Left ventricle myocardium superior (tissue), 1 donor: ENCODE data around the gene LRP2. TPM values are rescaled to one million over a fixed set of nuclear protein-coding genes. Genes with fewer than 3 reads are reported as not detected.
"Not testable (repeated sequence)": the region's sequence is repeated elsewhere in the genome, so short reads cannot be mapped to it uniquely, and the experiment has no call there.

ENCODE experiments used
- ATAC-seq: fragments of 200-7000 bp; cut with Tn5 transposase; one replicate; pipeline ENCODE4 v1.9.1; 2020; ENCODE audit warnings: mild to moderate bottlenecking, moderate library complexity
- DNase-seq: peaks from one replicate; pipeline ENCODE4 v3.0.0-alpha.2; 2020
- intact Hi-C: fragments of 100-400 bp; cut with micrococcal nuclease; formaldehyde crosslinking; loops from one replicate; pipeline ENCODE4 v1.11.0; 2022
- total RNA-seq: library from RNA; stranded (reverse); fragmentation: NEBNext Ultra II Directional; extraction: Animal tissue kit (Norgen Biotek cat#: 25700); gene quantifications from one replicate; pipeline ENCODE4 v1.2.1, GENCODE V29; 2021
- donor health status: DM: no; HTN: yes; CAD: no; lungs with severe emphysema.

Gene LRP2
- total RNA-seq, 1 donor from 2014 or later: 2.0 TPM

DNA sequence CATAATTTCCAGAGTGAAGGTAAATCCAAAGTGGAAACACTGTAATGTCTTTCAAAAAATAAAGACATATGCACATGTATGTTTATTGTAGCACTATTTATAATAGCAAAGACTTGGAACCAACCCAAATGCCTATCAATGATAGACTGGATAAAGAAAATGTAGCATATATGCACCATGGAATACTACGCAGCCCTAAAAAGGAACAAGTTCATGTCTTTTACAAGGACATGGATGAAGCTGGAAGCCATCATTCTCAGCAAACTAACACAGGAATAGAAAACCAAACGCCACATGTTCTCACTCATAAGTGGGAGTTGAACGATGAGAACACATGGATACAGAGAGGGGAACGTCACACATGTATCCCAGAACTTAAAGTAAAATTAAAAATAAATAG, 57.6 kb downstream of the LRP2 start:
- intact Hi-C loops, ATAC-seq, DNase-seq: not testable (repeated sequence)

DNA sequence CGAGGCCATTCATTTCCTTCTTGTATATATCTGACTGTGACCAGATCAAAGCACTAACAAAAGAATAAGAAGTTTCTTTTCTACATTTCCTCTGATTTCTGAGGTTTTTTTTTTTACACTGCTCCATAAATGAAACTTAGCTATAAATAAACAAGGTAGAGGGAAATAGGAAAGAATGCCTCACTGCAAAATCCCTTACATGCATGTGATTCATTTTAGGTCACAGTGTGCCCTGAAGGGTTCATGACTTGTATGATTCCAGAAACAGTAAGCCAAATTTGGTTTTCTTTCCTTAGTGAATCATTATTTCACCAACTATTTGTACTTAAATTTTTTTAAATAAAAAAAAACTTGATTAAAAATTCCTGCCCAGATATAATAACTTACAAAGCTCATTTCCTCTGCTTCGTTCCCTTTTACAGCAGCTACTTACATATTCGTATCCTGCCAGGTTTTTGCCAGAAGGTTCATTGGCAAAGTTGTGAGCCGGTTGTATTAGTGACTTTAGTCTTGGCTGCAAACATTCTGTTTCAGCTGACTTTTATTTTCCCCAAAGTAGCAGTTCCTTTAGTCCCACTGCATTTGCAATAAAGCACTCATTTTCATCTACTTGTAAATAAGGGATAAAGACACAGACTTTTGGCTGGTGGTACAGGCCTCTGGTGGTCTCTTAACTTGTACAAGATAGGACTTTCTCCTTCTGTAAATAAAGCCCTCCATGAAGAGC, 58.6 kb downstream of the LRP2 start:
- intact Hi-C loops: no loop called here
- no peak for ATAC-seq
- no peak for DNase-seq

DNA sequence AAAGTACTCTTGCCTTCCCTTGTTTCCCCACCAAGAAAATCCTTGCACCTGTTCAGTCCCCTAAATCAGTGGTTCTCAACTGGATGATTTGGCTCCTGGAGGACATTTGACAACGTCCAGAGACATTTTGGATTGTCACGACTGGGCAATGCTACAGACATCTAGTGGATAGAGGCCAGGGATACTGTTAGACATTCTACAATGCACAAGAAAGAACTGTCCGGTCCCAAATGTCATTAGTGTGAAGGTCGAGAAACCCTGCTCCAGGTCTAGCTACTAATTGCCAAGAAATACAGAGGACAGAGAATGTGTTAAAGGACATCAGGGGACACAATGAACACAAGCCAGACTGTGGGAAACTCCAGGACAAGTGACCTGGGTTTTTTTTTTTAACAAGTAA, 60.0 kb downstream of the LRP2 start:
- peak; percentile 47 for ATAC-seq
- intact Hi-C loops: no loop called here
- DNase-seq: no peak

DNA sequence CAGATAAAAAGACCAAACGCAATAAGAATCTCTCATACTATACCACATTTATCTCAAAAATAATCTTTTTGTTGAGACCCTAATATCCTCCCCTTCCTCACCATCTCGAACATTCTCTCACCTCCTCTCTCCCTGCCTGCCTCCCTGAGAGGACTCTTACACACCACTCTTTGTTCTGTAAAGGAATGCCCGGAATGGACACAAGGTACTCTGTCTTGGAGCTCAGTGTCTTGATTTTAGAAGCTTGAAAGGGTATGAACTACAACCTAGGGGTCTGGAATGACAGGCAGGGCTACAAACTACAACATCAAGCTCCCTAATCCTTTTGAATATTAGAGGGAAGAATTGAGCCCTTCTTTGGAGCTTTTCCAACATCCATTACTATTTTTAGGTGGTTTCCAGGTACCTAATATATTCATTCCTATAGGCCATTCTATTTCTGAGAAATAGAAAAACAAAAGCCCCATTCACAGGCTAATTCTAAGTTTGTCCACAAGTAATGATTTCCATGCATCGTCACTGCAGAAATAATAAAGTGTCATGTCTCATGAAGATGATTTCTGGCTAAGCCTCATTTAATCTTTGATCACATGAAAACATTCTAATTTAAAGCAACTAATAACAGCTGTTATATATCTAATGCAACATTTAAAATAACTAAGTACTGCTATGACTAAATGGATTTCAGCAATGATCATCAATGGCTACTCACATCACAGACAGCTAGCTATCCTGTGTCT, 60.6 kb downstream of the LRP2 start:
- intact Hi-C loops: no loop called here
- ATAC-seq (no peak), DNase-seq (no peak)

DNA sequence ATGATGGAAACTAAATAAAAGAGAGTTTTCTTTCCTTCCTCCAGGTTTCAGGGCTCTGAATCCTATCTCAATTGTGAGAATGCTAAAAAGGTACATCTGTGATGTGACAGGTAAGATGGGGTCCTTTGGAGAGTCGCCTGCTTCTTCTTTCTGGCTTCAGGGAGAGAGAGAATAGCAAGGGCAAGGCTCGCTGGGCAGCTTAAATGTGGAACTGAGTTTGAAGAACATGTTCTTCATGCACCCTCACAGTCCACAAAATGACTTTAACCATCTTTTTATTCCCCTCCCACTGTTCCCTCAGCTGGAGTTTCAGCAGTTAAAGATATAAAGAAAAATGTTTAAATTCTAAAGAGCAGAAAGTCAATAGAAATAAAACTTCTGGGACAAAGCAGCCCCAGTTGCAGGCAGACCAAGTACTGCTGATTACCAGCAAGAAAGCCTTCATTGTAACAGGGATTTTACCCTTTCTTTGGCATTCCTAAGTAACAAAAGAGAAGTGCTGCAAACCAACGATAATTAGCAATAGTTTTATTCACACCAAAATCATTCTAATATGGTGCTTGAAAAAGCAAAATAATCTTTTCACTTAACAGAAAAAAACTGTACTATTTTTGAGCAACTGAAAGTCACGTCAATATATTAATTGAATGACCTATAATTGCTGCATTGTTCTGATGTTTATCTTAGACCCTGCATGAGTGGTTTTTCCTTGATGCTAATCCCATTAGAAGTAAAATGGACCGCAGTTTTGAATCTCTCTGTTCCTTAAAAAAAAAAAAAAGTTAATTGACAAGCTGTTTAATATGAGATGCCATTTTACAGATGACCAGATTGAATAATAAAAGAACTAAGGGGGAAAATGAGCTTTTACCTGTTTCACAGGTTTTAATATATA, 61.5 kb downstream of the LRP2 start:
- intact Hi-C loops: no loop called here
- DNase-seq: no peak

DNA sequence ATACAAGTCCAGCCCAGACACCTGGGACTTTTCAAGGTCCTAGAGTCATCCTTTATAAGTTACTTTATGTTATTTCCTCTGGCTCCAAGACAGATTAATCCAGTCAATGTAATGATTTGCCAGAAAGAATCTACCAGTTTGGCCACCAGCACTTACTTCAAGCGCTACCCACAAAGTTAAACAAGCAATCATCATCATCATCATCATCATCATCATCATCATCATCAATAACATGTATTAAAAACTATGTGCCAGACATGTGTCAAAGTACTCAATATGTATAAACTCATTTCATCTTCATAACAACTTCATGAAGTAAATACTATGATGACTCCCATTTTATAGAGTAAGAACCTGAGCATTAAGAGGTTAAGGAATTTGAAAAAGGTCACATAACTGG, 64.3 kb downstream of the LRP2 start:
- intact Hi-C loops: no loop called here
- no peak for ATAC-seq
- DNase-seq: no peak

More for the DNA sequence above, 61.5 kb downstream of the LRP2 start:
- ATAC-seq: no peak

DNA sequence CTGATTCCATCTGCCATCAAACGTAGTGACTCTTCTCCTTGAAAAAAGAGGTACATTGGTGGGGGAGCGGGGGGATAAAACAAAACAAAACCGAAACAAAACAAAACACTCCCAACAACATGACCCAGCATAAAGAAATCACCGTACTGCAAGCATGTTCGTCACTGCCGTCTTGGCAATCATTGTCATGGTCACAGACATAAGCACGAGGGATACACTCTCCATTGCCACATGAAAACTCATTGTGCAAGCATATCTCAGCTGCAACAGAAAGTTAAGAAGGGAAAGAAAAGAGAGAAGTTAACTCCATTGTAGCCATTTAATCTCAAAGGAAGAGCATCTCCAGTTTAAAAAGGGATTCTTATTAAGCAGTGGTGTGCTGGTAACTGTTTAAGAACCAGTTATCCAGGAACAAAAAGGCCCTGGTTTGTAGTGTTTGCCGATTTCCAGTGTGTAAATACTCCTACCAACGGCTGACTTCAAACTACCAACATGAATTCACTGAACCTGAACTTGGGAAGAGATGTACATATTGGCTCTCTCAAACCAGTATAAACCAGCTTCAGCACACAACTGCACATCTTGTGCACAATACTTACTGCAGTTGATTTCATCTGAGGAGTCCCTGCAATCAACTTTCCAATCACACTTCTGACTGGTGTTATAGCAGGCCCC, 68.2 kb downstream of the LRP2 start:
- DNase-seq: no peak
- no peak for ATAC-seq
- intact Hi-C loops: no loop called here

DNA sequence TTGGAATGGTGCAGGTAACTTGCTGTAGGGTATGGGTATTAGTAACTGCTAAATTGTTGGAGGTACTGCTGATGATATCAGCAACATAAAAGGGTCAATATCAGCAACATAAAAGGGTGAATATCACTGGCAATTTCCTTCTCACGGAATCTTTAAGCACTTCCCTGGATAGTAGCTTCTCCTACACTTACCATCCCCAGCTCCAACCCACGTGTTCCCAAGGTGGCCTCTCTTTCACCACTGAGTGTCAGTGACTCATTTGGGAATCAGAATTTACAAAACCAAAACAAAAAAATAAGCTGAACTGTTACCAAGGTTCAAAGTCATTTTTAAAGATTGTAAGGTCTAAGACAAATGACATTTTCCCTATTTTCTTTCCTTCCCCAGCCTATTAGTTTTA, 70.8 kb downstream of the LRP2 start:
- intact Hi-C loops: no loop called here
- DNase-seq: no peak
- no peak for ATAC-seq

DNA sequence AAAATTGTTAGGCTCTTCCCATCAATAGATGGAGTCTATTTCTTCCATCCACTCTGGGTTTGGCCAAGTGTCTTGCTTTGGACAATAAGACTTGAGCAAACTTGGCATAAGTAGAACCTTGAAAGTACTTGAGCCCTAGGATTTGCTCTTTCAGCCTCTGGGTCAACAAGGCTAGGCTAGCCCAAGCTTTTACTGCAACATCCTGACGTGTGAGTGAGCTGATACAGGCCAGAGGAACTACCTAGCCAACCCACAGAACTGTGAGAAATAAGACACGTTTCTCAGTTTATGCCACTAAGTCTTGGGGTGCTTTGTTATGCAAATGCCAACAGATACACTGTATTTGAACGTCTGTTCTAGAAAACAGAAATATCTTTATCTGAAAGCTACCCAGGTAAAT, 71.9 kb downstream of the LRP2 start:
- ATAC-seq (no peak), DNase-seq (no peak)

DNA sequence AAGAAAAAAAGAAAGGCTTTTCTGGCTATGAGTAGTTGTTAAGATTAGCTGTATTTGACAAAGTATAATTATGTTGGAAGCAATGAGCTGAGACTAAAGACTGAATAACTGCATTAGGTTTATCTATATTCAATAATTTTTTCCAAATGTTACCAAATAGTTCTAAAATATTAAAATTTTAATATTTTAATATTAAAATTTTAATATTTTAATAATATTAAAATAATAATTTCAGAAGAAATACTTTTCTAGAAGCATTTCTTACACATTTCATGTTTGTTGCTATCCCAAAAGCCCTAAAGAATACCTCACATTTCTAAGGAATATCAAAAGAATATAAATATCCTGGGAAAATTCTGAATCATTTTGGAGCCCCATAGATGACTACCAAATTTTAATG, 74.7 kb downstream of the LRP2 start:
- no peak for DNase-seq
- ATAC-seq: no peak
- intact Hi-C loops: no loop called here

More for the DNA sequence above, 71.9 kb downstream of the LRP2 start:
- intact Hi-C loops: no loop called here

DNA sequence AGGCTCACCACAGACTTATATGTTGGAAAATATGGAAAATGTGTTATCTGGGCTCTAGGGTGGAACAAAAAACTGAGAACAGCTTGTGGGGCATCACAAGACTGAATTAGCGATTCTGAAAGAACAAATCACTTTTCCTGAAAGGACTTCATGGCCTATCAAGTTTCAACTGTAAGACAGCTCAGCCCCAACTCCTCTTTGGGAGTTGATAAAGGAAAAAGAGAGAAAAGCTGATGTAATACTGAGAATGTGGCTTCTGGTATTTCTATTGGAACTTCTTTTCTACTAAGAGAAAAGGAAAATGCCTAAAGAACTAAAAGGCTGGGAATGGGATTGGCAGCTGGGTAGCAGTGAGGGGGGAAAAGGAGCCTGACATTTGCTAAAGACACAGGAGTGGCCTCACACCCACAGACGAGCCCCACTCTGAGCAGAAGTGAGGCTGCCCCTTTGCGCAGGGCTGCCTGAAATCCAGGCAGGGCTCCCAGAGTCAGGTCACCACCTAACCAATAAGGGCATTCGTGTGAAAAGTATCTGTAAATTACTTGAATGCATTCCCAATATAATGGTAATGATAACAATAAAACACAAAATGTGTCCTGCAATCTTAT, 75.6 kb downstream of the LRP2 start:
- no peak for ATAC-seq
- DNase-seq: no peak
- intact Hi-C loops: no loop called here

DNA sequence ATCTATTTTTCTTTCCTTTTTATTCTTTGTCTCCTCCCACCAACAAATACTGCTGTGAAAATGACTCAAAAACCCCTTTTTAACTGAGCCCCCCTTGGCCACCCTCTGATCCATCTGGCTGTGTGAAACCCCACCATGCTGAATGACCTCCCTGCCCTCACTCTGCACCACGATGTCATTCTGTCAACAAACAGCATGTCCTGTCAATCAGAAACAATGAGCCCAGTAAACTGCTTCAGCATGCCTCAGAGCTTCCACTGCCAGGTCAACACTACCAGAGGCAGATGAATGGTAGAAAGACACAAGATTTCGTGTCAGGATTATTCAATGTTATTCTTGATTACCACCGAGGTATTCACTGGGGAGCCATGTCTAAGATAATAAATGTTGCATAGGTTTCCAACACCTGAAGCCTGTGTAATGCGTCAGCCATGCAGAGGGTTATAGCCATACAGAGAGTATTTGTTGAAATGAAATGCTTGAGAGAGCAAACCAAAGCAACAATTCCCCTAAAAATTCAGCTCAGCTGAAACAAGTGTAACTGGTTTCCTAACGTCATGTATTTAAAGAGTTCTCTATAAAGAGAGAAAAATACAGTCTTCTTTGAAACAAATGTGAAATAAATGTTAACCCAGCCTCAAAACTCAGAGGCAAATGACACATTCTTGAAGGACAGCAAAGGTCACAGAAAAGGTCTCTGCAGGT, 76.7 kb downstream of the LRP2 start:
- ATAC-seq (no peak), DNase-seq (no peak)
- intact Hi-C loops: no loop called here

DNA sequence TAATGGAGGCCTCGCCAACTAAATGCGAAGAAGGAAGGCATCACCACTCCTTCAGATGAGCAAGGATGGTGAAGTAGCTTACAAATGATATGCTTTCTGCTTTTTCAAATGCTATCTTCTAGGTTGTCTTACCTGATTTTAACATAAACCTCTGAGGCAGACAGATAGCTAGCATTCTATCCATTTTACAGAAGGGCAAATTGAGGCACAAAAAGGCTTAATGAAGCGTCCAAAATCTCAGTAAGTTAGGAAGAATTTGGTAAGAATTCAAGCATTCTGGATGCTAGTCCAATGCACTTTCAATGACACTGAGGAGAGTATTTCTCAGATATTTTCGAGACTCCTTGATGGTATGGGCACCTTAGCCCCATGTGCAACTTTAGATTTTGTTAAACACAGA, 81.8 kb downstream of the LRP2 start:
- DNase-seq: no peak
- intact Hi-C loops: no loop called here
- no peak for ATAC-seq

DNA sequence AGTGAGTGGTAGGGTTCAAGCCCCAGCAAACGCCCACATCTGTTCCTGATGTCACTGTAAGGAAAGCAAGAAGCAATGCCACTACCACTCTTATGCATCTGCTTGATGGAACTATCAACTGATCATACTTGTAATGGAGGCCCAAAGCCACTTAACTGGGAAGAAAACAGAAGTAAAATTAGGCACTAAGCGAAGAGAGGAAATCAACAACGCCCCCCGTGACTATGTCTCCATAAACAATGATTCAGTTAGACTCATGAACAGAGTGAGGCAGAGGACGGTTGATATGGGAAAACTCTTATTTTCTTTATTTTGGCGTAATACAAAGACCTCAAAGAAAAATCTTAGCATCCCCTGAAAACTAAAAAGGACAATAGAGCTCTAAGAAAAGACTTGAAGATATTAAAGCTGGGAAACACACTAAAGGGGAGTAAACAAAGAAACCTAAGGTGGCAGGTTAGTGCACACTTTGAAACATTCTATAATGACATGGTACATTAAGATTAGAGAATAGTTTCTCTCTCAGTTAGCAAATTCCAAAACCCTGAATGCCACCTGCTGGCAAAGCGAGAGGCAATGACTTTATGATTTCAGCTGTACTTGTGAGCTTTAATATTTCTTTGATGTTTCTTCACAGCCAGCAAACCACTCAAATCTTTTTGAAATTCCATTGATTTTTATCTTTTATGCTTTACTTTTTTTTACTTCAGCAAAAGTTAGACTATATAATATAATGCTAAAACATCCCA, 86.5 kb downstream of the LRP2 start:
- intact Hi-C loops: no loop called here
- ATAC-seq (no peak), DNase-seq (no peak)

DNA sequence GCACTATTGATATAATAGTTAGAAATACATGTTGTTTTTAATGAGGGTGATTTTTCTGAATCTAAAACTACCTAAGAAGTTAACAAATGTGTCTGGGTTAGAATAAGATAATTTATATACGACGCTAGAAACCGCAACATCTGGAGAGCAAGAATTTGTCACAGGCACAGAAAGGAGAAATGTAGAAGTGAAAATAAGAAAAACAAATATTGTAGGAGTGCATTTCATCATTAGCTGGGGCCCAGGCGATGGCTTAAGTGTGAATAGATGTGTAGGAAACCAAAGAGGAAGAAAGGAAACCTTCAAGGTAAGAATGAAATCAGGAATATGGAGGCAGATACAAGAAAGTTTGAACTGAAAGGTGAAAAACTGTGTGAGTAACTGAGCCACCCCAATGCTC, 90.3 kb downstream of the LRP2 start:
- intact Hi-C loops: no loop called here
- ATAC-seq (no peak), DNase-seq (no peak)

DNA sequence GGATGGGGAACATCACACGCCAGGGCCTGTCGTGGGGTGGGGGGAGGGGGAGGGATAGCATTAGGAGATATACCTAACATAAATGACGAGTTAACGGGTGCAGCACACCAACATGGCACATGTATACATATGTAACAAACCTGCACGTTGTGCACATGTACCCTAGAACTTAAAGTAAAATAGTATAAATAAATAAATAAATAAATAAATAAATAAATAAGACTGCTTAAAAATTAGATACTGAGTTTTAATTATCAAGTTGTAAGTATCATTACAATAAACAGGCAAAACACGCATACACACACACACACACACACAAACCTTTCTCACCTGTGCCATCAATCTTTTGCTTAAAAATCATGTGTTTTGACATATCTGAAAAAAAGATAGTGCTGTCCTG, 91.8 kb downstream of the LRP2 start:
- ATAC-seq, DNase-seq, intact Hi-C loops: not testable (repeated sequence)

DNA sequence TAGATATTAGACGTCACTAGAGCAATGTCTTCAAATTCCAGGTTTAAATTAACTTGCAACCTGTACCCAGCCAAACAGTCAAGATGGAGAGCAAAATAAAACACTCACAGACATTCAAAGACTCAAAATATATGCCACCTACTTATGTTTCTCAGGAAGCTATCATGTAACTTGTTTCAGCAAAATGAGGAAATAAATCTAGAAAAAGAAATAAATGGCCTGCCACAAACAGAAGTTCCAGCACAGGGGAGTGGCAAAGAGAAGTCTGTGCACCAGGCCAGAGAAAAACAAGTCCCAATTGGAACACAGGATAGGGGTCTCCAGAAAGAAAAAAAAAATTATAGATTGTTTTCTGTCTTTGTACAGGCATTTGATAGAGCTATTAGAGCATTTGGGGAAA, 96.7 kb downstream of the LRP2 start:
- intact Hi-C loops: no loop called here
- DNase-seq (no peak), ATAC-seq (no peak)
